Mammary epithelial cell (primary cell): ENCODE results near the gene RBP5.

Experiments used
- EZH2 ChIP-seq: IDR thresholded peaks from 2 replicates; pipeline ENCODE4 v1.6.1; 2012; ENCODE audit warnings: low read length, inconsistent platforms, borderline replicate concordance
- TF ChIP-seq, protein P1 (sequence below), 2 donors: IDR thresholded peaks in 1 of 2; conservative IDR thresholded peaks in 1 of 2; 2 replicates each; pipeline ENCODE4 v1.5.1; 2011 to 2012; ENCODE audit warnings: inconsistent platforms in 2 of 2, low read length in 2 of 2, mild to moderate bottlenecking in 2 of 2, control low read depth in 1 of 2, low read depth in 1 of 2; ENCODE audit not compliant: insufficient read depth in 1 of 2; ENCODE audit errors: extremely low read depth in 1 of 2

DNA sequence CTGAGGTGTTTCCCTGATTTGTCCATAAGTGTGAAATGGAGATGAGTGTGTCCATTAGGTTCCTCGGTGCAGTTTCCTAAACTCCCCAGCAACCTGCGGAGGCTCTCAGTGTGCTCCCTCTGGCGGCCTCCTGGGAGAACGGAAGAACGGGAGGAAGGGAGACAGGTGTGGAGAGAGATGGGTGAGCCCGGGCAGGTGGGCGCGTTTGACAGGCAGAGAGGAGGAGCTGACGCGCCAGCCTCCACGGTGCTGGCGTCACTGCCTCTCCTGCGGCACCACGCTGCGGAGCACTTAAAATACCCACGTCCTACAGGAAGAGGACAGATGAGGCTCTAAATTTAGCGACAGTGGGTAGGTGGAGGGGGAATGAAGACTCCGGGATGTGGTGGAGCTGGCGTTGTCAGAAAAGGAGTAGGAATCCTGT, 34.0 kb upstream of the RBP5 start:
- TF ChIP-seq, protein P1, sequence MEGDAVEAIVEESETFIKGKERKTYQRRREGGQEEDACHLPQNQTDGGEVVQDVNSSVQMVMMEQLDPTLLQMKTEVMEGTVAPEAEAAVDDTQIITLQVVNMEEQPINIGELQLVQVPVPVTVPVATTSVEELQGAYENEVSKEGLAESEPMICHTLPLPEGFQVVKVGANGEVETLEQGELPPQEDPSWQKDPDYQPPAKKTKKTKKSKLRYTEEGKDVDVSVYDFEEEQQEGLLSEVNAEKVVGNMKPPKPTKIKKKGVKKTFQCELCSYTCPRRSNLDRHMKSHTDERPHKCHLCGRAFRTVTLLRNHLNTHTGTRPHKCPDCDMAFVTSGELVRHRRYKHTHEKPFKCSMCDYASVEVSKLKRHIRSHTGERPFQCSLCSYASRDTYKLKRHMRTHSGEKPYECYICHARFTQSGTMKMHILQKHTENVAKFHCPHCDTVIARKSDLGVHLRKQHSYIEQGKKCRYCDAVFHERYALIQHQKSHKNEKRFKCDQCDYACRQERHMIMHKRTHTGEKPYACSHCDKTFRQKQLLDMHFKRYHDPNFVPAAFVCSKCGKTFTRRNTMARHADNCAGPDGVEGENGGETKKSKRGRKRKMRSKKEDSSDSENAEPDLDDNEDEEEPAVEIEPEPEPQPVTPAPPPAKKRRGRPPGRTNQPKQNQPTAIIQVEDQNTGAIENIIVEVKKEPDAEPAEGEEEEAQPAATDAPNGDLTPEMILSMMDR (conservative IDR thresholded peaks at IDR 0.05 in 1 of 2, IDR thresholded peaks at IDR 0.05 in 1 of 2; ENCODE audit: extremely low read depth in 1 of 2, insufficient read depth in 1 of 2, low read depth in 1 of 2, low read length in 2 of 2), result peak; percentile 80 to 92
- no peak for TF ChIP-seq EZH2
